Measurements from ENCODE around the gene SLC35A2.

- no peak for TF ChIP-seq EZH2 (IDR thresholded peaks at IDR 0.05; ENCODE audit: borderline replicate concordance)
- peak; percentile 73 for TF ChIP-seq CTCF (IDR thresholded peaks at IDR 0.05; ENCODE audit: poor library complexity)
Observed at GRCh38 chrX:48945517-48946348, 34.3 kb upstream of the SLC35A2 start.
